ENCODE data around the gene ZNF76. TPM values are rescaled to one million over a fixed set of nuclear protein-coding genes. Genes with fewer than 3 reads are reported as not detected.

The ZNF76 gene
- total and polyA plus RNA-seq, 9 of the 15 experiments (the other 6 are each of a cell fraction or from before 2014, with no cell fraction given) = 1.2 to 17.8 (median 10.7) TPM

- TF ChIP-seq, protein P1, sequence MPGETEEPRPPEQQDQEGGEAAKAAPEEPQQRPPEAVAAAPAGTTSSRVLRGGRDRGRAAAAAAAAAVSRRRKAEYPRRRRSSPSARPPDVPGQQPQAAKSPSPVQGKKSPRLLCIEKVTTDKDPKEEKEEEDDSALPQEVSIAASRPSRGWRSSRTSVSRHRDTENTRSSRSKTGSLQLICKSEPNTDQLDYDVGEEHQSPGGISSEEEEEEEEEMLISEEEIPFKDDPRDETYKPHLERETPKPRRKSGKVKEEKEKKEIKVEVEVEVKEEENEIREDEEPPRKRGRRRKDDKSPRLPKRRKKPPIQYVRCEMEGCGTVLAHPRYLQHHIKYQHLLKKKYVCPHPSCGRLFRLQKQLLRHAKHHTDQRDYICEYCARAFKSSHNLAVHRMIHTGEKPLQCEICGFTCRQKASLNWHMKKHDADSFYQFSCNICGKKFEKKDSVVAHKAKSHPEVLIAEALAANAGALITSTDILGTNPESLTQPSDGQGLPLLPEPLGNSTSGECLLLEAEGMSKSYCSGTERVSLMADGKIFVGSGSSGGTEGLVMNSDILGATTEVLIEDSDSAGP (CRISPR knock-in tag; IDR thresholded peaks at IDR 0.05) = no peak
- TF ChIP-seq MECOM (CRISPR knock-in tag; IDR thresholded peaks at IDR 0.05) (no peak), MTA3 (IDR thresholded peaks at IDR 0.05; ENCODE audit: borderline replicate concordance) (peak; percentile 92), ZNF586 (CRISPR knock-in tag; conservative IDR thresholded peaks at IDR 0.05) (no peak), CBX3 (IDR thresholded peaks at IDR 0.05; ENCODE audit: borderline replicate concordance in 1 of 2, low read length in 2 of 2) (no peak; a peak in 1 of 3 replicates), ATF7 (IDR thresholded peaks at IDR 0.05) (peak; percentile 98), ZNF75A (CRISPR knock-in tag; IDR thresholded peaks at IDR 0.05) (no peak), ZNF407 (IDR thresholded peaks at IDR 0.05; ENCODE audit: low read depth) (peak; percentile 72; the same call in 1 of the 2 replicates), NR1H2 (CRISPR knock-in tag; IDR thresholded peaks at IDR 0.05) (no peak), ZBTB17 (CRISPR knock-in tag; IDR thresholded peaks at IDR 0.05) (no peak; the same call in none of the 2 replicates), ZBTB26 (CRISPR knock-in tag; IDR thresholded peaks at IDR 0.05) (no peak), YBX1 (IDR thresholded peaks at IDR 0.05) (no peak), SIN3A (IDR thresholded peaks at IDR 0.05; ENCODE audit: borderline replicate concordance in 2 of 2, control insufficient read depth in 1 of 2, low read depth in 2 of 2, low read length in 2 of 2) (peak; percentile 69 to 92; a peak in 3 of 4 replicates), PHTF2 (CRISPR knock-in tag; IDR thresholded peaks at IDR 0.05) (no peak), ZNF699 (CRISPR knock-in tag; IDR thresholded peaks at IDR 0.05; ENCODE audit: insufficient replicate concordance) (no peak), TFAM (CRISPR knock-in tag; conservative IDR thresholded peaks at IDR 0.05) (no peak)
Measured at GRCh38 chr6:35259194-35259947, at the start of gene ZNF76 (continued).

Measured in K562 (cell line).